Epithelial cell of esophagus (primary cell): Measurements from ENCODE around the gene TUNAR.

Experiments used
- DNase-seq: peaks from one replicate; pipeline ENCODE4 v3.0.0; 2010; ENCODE audit warnings: low read depth
- H3K4me3 ChIP-seq: 2 replicates; pipeline ENCODE4 v1.5.1; 2011; ENCODE audit warnings: mild to moderate bottlenecking, low read length, control low read depth
- TF ChIP-seq, protein P1 (sequence below): IDR thresholded peaks from 2 replicates; pipeline ENCODE4 v1.5.1; 2011; ENCODE audit warnings: low read depth, mild to moderate bottlenecking, low read length, control low read depth, inconsistent platforms; ENCODE audit not compliant: insufficient read depth; ENCODE audit errors: missing control alignments

The TUNAR gene

DNA sequence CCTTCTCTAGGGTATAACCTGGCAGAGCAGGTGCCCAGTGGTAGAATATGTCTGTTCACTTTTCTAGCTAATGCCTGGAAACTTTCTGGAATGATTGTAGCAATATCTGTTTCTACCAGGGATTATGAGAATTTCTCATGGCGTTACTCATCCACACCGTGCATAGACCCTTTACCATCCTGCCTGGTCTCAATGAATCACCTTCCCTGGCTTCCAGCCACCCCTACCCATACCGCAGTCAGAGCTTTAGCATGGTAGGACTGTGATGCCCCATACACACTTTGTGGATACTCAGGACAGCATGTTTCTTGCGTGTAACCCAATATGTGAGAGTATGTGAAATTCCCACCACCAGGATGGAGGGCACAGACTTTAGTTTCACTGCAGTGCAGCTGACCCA lies 45.4 kb downstream of the TUNAR start:
- no peak for DNase-seq
- TF ChIP-seq, protein P1, sequence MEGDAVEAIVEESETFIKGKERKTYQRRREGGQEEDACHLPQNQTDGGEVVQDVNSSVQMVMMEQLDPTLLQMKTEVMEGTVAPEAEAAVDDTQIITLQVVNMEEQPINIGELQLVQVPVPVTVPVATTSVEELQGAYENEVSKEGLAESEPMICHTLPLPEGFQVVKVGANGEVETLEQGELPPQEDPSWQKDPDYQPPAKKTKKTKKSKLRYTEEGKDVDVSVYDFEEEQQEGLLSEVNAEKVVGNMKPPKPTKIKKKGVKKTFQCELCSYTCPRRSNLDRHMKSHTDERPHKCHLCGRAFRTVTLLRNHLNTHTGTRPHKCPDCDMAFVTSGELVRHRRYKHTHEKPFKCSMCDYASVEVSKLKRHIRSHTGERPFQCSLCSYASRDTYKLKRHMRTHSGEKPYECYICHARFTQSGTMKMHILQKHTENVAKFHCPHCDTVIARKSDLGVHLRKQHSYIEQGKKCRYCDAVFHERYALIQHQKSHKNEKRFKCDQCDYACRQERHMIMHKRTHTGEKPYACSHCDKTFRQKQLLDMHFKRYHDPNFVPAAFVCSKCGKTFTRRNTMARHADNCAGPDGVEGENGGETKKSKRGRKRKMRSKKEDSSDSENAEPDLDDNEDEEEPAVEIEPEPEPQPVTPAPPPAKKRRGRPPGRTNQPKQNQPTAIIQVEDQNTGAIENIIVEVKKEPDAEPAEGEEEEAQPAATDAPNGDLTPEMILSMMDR, result no peak
- no peak overlapping the region for H3K4me3 ChIP-seq

DNA sequence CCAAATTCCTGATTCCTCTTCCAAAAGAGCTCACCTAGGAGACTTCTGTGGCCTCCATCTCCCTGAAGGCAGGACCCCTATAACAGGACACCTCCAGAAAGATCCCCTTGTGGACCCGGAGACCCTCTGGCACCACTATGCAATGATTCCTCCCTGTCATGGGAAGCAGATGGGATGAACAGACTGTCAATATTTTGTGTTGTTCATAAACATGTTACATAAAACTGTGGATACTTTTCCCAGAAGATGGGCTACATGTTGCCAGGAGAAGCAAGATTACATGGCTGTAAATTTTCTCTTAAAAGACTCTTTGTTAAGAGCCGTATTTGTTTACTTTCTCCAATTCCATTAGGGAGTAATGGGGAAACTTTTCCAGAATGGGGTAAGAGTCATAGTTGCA lies 52.1 kb downstream of the TUNAR start:
- no peak overlapping the region for H3K4me3 ChIP-seq
- DNase-seq, result no peak
- TF ChIP-seq, protein P1, result no peak

DNA sequence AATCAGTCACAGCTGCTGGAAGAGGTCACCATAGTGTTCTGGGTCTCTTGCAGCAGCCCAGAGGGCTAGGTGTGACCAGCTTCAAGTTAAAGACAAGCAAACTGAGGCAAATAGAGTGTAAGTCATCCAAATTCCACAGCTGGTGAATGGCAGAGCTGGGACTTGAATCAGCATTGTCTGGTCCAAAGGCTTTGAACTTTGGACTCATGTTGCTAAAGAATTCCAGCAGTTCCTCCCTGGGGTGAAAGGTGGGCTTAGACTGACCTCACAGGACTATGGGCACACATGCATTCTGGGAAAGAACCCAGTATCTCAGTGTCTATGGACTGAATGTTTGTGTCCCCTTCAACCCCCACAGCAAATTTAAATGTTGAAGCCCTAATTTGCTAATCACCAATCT lies 54.8 kb downstream of the TUNAR start:
- TF ChIP-seq, protein P1, result no peak

DNA sequence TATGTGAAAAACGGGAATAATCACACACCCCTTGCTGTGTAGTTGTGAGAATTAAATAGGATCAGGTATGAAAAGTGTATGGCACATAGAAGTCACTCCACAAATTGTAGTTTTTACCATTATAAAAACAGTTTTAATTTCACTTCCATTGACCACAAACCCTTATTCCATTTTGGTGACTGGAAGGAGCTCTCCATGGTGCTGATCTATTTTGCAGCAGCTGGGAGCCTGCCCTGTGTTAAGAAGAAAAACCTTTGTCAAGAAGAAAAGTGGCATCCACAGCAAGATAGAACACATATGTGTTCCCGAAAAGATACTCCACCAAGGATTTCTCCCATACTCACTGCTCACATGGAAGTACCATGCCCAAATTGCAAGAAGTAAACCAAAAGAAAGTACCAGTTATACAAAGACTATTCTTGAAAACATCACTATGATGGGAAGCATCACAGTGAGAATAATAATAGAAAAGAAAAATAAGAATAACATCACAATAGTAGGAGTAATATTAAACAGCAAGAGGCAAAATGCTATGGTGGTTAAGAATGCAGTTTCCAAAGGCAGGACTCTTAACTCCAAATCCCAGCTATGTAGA lies 58.7 kb downstream of the TUNAR start:
- H3K4me3 ChIP-seq, result no peak overlapping the region
- DNase-seq, result peak; percentile 31
- TF ChIP-seq, protein P1, result no peak

More for the DNA sequence above, 54.8 kb downstream of the TUNAR start:
- DNase-seq, result no peak
- no peak overlapping the region for H3K4me3 ChIP-seq

DNA sequence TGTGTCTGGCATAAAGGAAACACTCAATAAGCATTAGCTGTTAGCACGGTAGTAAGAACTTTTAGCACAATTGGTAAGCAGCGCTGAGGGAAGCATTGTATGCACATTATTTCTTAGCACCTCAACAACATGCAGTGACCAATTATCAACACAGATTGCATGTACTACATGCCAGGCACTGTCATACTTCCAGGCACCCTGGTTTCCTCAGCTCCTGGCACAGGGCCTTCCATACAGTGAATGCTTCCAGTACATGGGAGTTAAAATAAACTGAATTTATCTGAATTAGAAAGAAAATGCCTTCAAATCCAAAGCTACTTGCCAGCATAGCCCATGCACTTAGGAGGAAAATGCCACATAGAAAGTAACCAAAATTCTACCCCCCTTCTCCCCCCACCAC lies 59.4 kb downstream of the TUNAR start:
- H3K4me3 ChIP-seq, result no peak overlapping the region
- TF ChIP-seq, protein P1, result no peak
- DNase-seq, result no peak

DNA sequence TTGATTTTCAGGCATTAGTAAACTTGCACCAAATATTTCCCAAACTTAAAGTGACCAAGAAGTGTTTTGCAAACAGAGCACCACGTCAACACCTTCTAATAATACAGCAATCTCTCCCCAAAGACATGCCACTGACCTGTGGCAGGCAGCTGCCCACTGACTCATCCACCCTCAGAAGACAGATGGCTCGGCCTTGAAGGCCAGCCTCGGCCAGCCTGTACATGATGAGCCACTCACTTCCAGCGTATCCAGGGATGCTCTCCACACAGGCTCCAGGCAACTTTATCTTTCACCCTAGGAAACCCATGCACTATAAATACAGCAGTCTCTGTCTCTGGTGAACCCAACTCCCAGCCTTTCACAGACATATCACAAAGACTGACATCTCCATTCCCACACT lies 62.7 kb downstream of the TUNAR start:
- TF ChIP-seq, protein P1, result no peak
- no peak for DNase-seq
- no peak overlapping the region for H3K4me3 ChIP-seq

DNA sequence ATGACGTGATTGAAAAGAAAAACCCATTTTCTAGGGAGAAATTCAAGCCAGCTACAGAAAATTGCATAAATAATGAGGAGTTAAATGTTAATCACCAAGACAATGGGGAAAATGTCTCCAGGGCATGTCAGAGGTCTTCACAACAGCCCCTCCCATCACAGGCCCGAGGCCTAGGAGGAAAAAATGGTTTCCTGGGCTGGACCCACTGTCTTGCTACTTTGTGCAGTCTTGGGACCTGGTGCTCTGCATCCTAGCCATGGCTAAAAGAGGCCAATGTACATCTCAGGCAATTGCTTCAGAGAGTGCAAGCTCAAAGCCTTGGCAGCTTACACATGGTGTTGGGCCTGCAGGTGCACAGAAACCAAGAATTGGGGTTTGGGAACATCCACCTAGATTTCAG lies 65.3 kb downstream of the TUNAR start:
- no peak overlapping the region for H3K4me3 ChIP-seq
- no peak for DNase-seq
- TF ChIP-seq, protein P1, result no peak
